Hematopoietic multipotent progenitor cell treated with erythropoietin and hydrocortisone succinate and interleukin-3 and kit ligand, for 6 days (in vitro differentiated cells): ENCODE data around the gene SLC48A1.

Experiments used
- DNase-seq: peaks from one replicate; pipeline ENCODE4 v3.0.0-alpha.2; 2015

The SLC48A1 gene

GRCh38 chr12:47758834-47759690, 14.0 kb upstream of the SLC48A1 start, which contains the start of gene RAPGEF3:
Gene RAPGEF3, minus strand, starts transcription at chr12:47758880. Its CDS starts 324 bp downstream, at chr12:47758556.
- peak; percentile 85 for DNase-seq

DNA sequence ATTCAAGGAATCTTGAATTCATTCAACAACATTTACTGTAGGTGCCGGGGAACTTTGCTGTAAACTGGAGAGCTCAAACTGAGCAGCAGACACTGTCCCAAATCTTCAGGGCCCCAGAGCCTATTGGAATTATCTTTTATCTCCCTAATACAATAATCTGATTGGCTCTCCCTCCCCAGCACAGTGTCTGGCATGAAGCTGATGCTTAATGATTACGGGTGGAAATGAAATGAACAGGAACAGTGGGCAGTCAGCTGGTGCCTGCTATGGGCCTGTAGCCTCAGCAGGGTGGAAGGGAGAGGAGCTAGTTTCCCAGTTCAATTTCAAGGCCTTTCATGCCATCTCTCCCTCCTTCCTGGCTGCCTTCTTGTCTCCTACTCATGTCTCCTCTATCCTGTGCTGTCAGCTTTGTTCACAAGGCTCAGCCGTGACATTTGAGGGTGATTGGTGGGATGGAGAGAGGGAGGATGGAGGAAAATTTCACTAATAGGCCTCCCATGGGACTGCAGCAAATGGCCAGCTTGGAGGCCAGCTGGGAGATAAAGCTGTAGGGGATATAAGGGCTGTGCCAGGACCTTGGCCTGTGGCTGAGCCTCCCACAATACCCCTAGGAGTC, 10.1 kb upstream of the SLC48A1 start:
- DNase-seq: no peak

DNA sequence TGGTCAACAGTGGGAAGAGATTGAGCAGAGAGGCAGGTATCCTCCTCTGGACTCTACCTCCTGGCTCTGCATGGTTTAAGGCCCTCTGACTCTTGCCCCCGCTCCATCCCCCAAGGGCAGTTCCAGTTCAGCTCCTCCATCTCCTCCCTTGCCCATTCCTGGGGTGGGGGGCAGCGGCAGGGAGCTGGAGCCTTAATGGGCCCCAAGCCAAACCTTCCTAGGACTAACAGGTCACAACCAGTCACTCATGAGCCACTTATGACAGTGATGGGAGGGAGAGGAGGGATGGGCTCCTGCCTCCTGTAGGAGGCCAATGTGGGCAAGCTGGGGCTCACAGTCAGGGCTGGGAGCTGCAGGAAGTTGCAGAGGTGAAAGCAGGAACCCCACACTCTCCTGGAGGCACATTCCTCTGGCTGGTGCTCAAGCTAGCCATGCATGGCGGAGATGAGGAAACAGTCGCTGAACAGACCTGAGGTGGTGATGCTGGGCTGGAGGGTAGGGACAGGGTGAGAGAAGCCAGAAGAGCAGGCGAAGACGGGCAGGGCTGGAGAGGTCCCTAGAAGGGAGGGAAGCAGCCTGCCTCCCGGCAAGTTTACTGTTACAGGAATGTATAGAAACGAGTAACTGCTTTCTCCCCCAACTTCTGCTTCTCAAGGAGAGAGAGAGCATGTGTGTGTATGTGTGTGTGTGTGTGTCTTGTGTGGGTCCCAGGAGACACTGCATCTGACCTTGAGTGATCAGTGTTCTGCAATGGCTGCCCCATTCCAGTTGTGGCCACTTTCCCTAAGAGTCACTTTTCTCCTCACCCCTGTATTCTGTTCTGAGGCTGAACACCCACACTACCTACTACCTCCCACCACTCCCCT, 9.3 kb upstream of the SLC48A1 start:
- no peak for DNase-seq

GRCh38 chr12:47766502-47767215, 6.4 kb upstream of the SLC48A1 start:
- DNase-seq: no peak

GRCh38 chr12:47767216-47767724, 5.8 kb upstream of the SLC48A1 start:
- DNase-seq: peak; percentile 84

- no peak for DNase-seq
These were observed 4.7 kb upstream of the SLC48A1 start for GRCh38 chr12:47768323-47768811.

DNA sequence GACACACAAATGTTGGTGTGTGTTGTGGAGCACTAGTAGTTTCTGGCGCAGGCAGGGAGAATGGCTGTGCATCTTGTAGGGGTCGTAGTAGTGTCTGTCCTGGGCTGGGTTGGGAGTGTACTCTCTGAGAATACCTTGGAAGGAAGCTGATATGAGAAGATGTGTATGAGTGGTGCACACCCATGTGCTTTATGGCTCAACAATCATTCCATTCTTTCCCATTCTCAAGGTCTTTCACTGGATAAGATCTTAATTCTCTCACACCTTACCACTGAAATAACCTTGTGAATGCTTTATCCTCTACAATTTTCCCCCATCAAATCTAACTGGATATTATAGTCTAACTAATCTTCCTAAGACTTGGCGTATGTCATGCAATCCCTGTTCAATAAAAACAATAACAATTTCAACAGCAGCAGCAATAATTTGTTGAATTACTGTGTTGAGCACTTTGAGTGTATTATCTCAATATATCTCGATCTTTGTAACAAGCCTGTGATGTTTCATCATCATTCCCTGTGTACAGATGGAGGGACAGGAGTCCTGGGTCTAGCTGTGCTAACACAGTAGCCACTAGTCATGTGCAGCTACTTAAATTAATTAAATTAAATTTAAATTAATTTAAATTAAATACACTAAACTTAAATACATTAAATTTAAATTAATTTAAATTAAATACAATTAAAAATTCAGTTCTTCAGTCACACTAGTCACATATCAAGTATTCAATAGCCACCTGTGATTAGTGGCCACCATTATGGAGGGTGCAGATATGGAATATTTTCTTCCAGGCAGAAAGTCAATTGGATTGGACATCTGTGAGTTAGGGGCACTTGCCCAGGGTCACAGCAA, 3.6 kb upstream of the SLC48A1 start:
- no peak for DNase-seq

GRCh38 chr12:47770086-47770726, 2.8 kb upstream of the SLC48A1 start:
- DNase-seq: peak; percentile 52

- DNase-seq: no peak
These were observed 1.7 kb upstream of the SLC48A1 start for GRCh38 chr12:47771304-47771703.

GRCh38 chr12:47772094-47772660, 861 bp upstream of the SLC48A1 start:
- no peak for DNase-seq

- no peak for DNase-seq
These were observed 338 bp upstream of the SLC48A1 start for GRCh38 chr12:47772738-47773061.

- DNase-seq: peak; percentile 43
These were observed 981 bp downstream of the SLC48A1 start for GRCh38 chr12:47773858-47774580.

- DNase-seq: peak; percentile 67
These were observed 1.6 kb downstream of the SLC48A1 start for GRCh38 chr12:47774663-47775062.

DNA sequence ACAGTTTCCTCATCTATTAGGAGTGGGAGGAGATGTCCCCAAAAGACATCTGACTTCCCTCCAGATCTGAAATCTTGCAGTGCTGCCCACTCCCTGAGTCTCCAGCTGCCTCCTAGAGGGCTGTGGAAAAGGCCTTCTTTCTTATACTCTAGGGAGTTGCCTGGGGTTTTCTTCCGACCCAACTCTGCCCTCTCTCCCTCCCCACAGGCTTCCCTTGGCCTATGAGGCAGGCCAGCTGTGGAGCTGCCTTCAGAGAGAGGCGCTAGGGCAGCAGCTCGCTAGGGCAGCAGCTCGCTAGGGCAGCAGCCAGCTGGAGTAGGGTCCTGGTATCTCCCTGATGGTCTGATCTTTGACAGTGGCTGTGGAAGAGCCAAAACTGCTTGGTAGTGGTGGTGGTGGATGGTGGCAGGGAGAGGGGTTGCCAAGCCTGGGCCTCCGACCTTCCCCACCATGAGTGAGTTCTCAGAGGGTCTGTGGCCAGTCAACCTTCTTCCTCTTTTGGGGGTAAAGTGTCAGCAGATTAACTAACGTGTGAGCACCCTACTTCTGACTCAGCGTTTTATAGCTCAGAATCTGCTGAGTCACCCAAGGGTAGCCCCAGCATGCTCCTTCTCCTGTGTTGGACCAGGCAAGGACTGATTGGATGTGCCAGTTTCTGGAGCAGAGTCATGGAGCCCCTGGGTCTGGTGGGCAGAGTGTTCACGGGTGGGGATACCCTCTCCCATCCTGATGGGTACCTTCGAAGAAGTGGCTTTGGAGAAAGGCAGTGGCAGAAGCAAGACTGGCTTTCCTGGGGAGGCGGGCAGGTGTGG, 2.3 kb downstream of the SLC48A1 start:
- DNase-seq: peak; percentile 95

DNA sequence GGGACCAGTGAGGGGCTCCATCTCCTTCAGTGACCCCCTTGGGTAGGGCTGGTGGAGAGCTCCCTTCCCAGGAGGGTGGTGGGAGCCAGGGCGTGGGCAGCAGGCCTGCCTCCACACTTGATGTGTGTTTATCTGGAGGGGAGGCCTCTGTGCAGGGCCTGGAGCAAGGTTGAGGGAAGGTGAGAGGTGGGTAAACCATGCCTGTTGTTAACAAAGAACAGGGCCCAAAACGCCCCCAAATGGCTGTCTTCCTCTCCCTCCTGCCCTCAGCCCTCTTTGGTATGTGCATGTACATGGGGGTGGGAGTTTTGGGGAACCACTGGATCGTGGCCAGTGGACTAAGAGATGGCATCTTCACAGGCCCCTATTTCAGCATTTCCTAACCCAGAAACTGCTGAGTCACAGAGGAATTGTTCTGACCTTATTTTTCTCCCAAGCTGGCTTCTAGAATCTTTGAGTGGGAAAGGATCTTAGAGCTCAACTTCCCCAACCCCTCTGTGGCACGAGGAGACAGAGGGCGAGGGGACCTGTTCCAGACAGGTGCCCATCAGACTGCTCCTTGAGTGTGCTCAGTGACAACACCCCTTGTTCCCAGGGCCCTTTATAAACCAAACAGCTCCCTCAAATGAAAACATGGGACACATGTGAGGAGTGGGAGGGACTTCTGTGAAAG, 3.6 kb downstream of the SLC48A1 start:
- peak; percentile 72 for DNase-seq

GRCh38 chr12:47777151-47777550, 4.1 kb downstream of the SLC48A1 start:
- DNase-seq: no peak

- peak; percentile 95 for DNase-seq
These were observed 4.9 kb downstream of the SLC48A1 start for GRCh38 chr12:47777741-47778558.
